Stimulated activated CD8-positive, alpha-beta memory T cell treated with anti-CD3 and anti-CD28 coated beads, Interleukin-4, amount 100 ng/mL, for 48 hours (primary cell): ENCODE data around the gene CCDC81.

ENCODE experiments used
- DNase-seq: peaks from one replicate; pipeline ENCODE4 v3.0.0-alpha.2; 2020

Gene CCDC81

DNA sequence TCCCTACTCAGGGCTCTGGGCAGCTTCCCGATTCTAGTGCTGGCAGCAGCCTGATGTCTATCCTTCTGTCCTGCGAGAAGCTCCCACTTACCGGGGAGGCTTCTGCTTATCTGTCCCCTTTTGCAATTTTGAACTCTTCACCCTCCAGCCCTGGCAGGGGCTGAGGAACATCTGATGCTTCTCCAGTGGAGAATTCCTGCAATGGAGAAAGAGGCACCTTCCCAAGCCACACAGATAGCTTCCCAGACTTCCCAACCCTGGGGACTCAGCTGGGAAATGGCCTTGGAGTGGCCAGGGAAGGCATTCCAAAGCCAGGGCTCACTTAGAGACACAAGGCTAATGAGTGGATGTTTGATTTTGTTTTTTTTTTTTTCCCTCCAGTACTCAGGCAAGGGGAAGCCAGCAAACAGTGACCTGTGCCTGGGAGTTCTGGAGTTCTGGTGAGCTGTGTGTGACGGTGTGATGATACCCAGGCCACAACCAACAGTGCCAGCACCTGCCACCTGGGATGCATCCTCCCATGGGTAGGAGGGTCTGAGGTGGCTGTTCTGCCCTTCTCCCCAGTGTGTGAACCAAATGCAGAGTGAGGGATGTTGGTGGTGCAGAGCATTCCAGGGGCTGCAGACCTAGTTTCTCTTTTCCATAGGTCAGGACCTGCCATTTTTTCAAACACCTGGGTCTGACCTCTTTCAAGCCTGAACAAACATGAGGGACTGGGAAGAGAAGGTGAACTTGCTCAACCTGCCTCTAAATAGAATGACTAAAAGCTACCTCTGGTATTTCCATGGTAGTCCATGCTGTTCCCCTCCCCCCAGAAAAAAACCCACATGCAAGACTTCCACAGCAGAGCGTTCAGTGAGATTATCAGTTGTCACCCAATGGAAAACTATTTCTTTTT, 95.1 kb downstream of the CCDC81 start:
- DNase-seq = no peak
